Breast epithelium (tissue), 4 donors: Measurements from ENCODE around the gene KCNK4. TPM values are rescaled to one million over a fixed set of nuclear protein-coding genes. Genes with fewer than 3 reads are reported as not detected.

Source experiments
- DNase-seq, 2 donors: peaks; one replicate each; pipeline ENCODE4 v3.0.0-alpha.2; 2019; ENCODE audit warnings: low spot score in 2 of 2
- H3K27ac ChIP-seq, 2 donors: fragments of 200-600 bp; sonication (generic) in 1 of 2; one replicate each; pipeline ENCODE4 v1.5.1; 2016 to 2019; ENCODE audit warnings: mild to moderate bottlenecking in 1 of 2
- H3K27me3 ChIP-seq, 2 donors: fragments of 200-600 bp; sonication (generic) in 1 of 2; one replicate each; pipeline versions ENCODE4 v1.5.1 to v1.6.0; 2017 to 2019; ENCODE audit warnings: control low read depth in 1 of 2, mild to moderate bottlenecking in 1 of 2
- H3K36me3 ChIP-seq: fragments of 200-600 bp; one replicate; pipeline ENCODE4 v1.5.1; 2019
- H3K4me1 ChIP-seq, 2 donors: fragments of 200-600 bp; sonication (generic); one replicate each; pipeline ENCODE4 v1.5.1; 2016 to 2019; ENCODE audit warnings: control low read depth in 1 of 2
- H3K4me3 ChIP-seq, 3 donors: fragments of 200-600 bp; sonication (generic); 1 replicate in 2 of 3; 2 replicates in 1 of 3; pipeline ENCODE4 v1.5.1; 2016 to 2019; ENCODE audit warnings: mild to moderate bottlenecking in 3 of 3, moderate library complexity in 2 of 3
- H3K9me3 ChIP-seq, 2 donors: fragments of 200-600 bp; sonication (generic) in 1 of 2; one replicate each; pipeline ENCODE4 v1.5.1; 2016 to 2019; ENCODE audit warnings: control low read depth in 1 of 2
- CTCF ChIP-seq, 3 donors: fragments of 450-650 bp; IDR thresholded peaks; one replicate each; pipeline ENCODE4 v1.5.1; 2016 to 2017; ENCODE audit warnings: antibody characterized with exemption in 3 of 3, mild to moderate bottlenecking in 3 of 3, moderate library complexity in 3 of 3
- POLR2A ChIP-seq: fragments of 450-650 bp; IDR thresholded peaks from one replicate; pipeline ENCODE4 v1.6.1; 2016; ENCODE audit warnings: antibody characterized with exemption, mild to moderate bottlenecking, moderate library complexity
- POLR2AphosphoS5 ChIP-seq, 3 donors: sonication (generic); formaldehyde crosslinking; IDR thresholded peaks; one replicate each; pipeline ENCODE4 v1.6.1; 2017; ENCODE audit warnings: antibody characterized with exemption in 3 of 3
- intact Hi-C: fragments of 100-400 bp; cut with DNase I; formaldehyde crosslinking; loops from one replicate; pipeline ENCODE4 v1.15.1; 2023; ENCODE audit warnings: low total_unique reads
- total RNA-seq, 3 donors: library from RNA; depleted of rRNA; stranded (reverse); fragments of >200 nt; gene quantifications; one replicate each; pipeline ENCODE4 v1.1.0, GENCODE V29; 2016

KCNK4 gene
- total RNA-seq, 3 donors from 2014 or later = 2.3 TPM; not detected in 2

GRCh38 chr11:64317961-64318765, 27.1 kb downstream of the KCNK4 start, which contains the start of gene PRDX5:
Gene PRDX5 (plus strand): TSS chr11:64318121. CDS start chr11:64318216, 95 bp downstream.
- H3K4me1 ChIP-seq = peaks cover 0 to 14% of the 10 kb centered on the region in 2 donors
- peak; percentile 94 to 96 for DNase-seq
- intact Hi-C loops = no loop called here
- no peaks in the 10 kb centered on the region for H3K36me3 ChIP-seq
- no peaks in the 10 kb centered on the region for H3K9me3 ChIP-seq
- H3K27ac ChIP-seq = peak within 1 kb of the TSS; percentile 98 to 99
- no peaks in the 10 kb centered on the region for H3K27me3 ChIP-seq
- TF ChIP-seq CTCF (IDR thresholded peaks at IDR 0.05) = peak; percentile 2 to 32 (median 21)
- TF ChIP-seq POLR2A = peak; percentile 93
- peak in 2 of 3 donors; percentile 60 to 85 for TF ChIP-seq POLR2AphosphoS5 (IDR thresholded peaks at IDR 0.05)
- peak within 1 kb of the TSS; percentile 78 to 97 (median 95) for H3K4me3 ChIP-seq

DNA sequence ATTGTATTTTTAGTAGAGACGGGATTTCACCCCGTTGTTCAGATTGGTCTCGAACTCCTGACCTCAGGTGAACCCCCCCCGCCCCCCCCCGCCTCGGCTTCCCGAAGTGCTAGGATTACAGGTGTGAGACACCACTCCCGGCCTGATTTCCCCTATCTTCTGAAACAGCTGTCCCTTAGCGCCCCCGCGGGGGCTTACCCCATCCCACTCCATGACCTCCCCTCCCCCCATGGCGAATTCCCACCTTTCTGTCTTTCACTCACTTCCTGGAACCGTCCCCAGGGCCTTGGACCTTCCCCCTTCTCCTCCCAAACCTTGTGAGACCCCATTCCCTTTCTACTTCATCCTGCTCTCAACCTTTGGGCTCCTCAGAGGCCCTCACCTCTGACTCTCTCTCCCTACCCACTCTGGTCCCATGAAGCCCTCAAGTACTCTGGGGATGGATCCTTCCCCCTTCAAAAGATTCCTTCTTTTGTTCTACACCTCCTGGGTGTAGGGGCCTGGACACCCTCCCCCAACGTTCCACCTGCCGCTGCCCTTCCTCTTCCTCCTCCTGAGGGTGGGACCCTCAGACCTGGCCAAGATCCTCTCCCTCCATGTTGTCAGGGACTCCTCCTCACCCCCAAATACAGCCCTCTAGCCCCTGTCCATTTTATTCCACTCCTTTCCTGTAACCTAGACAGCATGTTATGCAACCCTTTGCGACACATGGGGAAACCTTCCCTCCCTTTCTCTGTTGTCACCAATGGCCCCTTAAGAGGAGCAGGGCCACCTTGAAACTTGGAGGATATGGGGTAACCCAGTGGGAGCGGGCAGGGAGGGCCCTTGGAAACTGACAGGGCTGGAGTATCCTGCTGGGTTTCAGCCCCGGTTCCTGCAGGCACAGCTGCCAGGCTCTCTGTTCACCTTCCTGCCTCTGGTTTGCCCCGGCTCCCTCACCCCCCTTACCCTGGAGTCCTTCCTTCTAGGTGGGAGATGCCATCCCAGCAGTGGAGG, 28.0 kb downstream of the KCNK4 start:
- Histone ChIP-seq H3K27me3 (no peaks in the 10 kb centered on the region), H3K4me3 (peak overlapping the region; percentile 78 to 97 (median 95)), H3K27ac (peak overlapping the region; percentile 98 to 99), H3K4me1 (peaks cover 0 to 14% of the 10 kb centered on the region in 2 donors), H3K36me3 (no peaks in the 10 kb centered on the region), H3K9me3 (no peaks in the 10 kb centered on the region)
- DNase-seq = no peak
- intact Hi-C loops = no loop called here
- TF ChIP-seq CTCF (IDR thresholded peaks at IDR 0.05) = no peak

DNA sequence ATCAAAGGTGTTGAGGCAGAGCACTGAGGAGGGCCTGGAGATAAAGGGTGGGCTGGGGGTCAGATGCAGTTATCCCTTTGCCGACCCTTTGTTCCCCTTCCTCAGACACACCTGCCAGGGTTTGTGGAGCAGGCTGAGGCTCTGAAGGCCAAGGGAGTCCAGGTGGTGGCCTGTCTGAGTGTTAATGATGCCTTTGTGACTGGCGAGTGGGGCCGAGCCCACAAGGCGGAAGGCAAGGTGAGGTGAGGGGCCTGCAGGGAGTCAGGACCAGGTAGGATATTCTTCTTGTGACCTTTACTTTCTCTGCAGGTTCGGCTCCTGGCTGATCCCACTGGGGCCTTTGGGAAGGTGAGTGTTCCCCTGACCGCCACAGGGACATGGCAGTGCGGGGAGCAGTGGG, 29.5 kb downstream of the KCNK4 start:
- no peak for DNase-seq
- H3K4me1 ChIP-seq = peaks cover 0 to 14% of the 10 kb centered on the region in 2 donors

GRCh38 chr11:64321026-64321425, 29.9 kb downstream of the KCNK4 start:
- Histone ChIP-seq H3K4me1 (peaks cover 0 to 14% of the 10 kb centered on the region in 2 donors), H3K36me3 (no peaks in the 10 kb centered on the region), H3K27ac (peak overlapping the region; percentile 81 to 98), H3K4me3 (no peak overlapping the region), H3K27me3 (no peaks in the 10 kb centered on the region), H3K9me3 (no peaks in the 10 kb centered on the region)
- intact Hi-C loops = no loop called here
- DNase-seq = no peak
- TF ChIP-seq POLR2AphosphoS5 (IDR thresholded peaks at IDR 0.05) = no peak
- TF ChIP-seq POLR2A = no peak
- no peak for TF ChIP-seq CTCF (IDR thresholded peaks at IDR 0.05)

More for the DNA sequence above, 29.5 kb downstream of the KCNK4 start:
- intact Hi-C loops = no loop called here
- H3K27ac ChIP-seq = peak overlapping the region; percentile 81 to 98
- no peaks in the 10 kb centered on the region for H3K27me3 ChIP-seq
- no peaks in the 10 kb centered on the region for H3K36me3 ChIP-seq
- no peaks in the 10 kb centered on the region for H3K9me3 ChIP-seq
- H3K4me3 ChIP-seq = no peak overlapping the region
- TF ChIP-seq POLR2AphosphoS5 (IDR thresholded peaks at IDR 0.05) (no peak), CTCF (IDR thresholded peaks at IDR 0.05) (no peak), POLR2A (no peak)
